Activated CD8-positive, alpha-beta memory T cell treated with anti-CD3 and anti-CD28 coated beads for 24 hours (primary cell): ENCODE measurements around the gene GPBAR1.
A peak's percentile ranks its signal among the peaks of the same experiment; 100 is the strongest.

Experiments
- DNase-seq: peaks from one replicate; pipeline ENCODE4 v3.0.0-alpha.2; 2020

The GPBAR1 gene

GRCh38 chr2:218245214-218245613, 15.6 kb upstream of the GPBAR1 start:
- no peak for DNase-seq

GRCh38 chr2:218249691-218250090, 11.1 kb upstream of the GPBAR1 start:
- DNase-seq: no peak

GRCh38 chr2:218252509-218253231, 8.1 kb upstream of the GPBAR1 start:
- DNase-seq: no peak

GRCh38 chr2:218253232-218253625, 7.6 kb upstream of the GPBAR1 start:
- DNase-seq: no peak

- DNase-seq: no peak
Observed at GRCh38 chr2:218255446-218255845, 5.4 kb upstream of the GPBAR1 start.

GRCh38 chr2:218256612-218257350, 4.0 kb upstream of the GPBAR1 start:
- no peak for DNase-seq

- DNase-seq: peak; percentile 86
Observed at GRCh38 chr2:218257390-218257981, 3.3 kb upstream of the GPBAR1 start.

GRCh38 chr2:218259099-218259961, 1.5 kb upstream of the GPBAR1 start:
- DNase-seq: no peak

GRCh38 chr2:218260166-218260565, 649 bp upstream of the GPBAR1 start:
- no peak for DNase-seq

- DNase-seq: no peak
Observed at GRCh38 chr2:218261423-218262236, 815 bp downstream of the GPBAR1 start.

GRCh38 chr2:218262237-218262600, 1.4 kb downstream of the GPBAR1 start:
- no peak for DNase-seq

GRCh38 chr2:218262631-218263586, 2.1 kb downstream of the GPBAR1 start:
- DNase-seq: no peak

GRCh38 chr2:218263817-218264641, 3.2 kb downstream of the GPBAR1 start:
- DNase-seq: no peak

GRCh38 chr2:218264773-218265561, 4.2 kb downstream of the GPBAR1 start:
- no peak for DNase-seq

- no peak for DNase-seq
Observed at GRCh38 chr2:218265626-218266025, 4.8 kb downstream of the GPBAR1 start.

- DNase-seq: no peak
Observed at GRCh38 chr2:218266316-218266979, 5.6 kb downstream of the GPBAR1 start.

GRCh38 chr2:218267259-218267658, 6.4 kb downstream of the GPBAR1 start:
- no peak for DNase-seq

GRCh38 chr2:218269900-218270720, 9.3 kb downstream of the GPBAR1 start, which contains the start of the genes AAMP and PNKD:
Gene AAMP (minus strand): TSS chr2:218270137. CDS start chr2:218270086, 51 bp downstream.
Gene PNKD (plus strand): TSS chr2:218270519. CDS start chr2:218270536, 17 bp downstream.
- peak; percentile 100 for DNase-seq
